T-cell (primary cell): ENCODE measurements around the gene MRPL19. TPM values are rescaled to one million over a fixed set of nuclear protein-coding genes. Genes with fewer than 3 reads are reported as not detected.
A peak's percentile ranks its signal among the peaks of the same experiment; 100 is the strongest.
"Not testable (repeated sequence)": the region's sequence is repeated elsewhere in the genome, so short reads cannot be mapped to it uniquely, and the experiment has no call there.

ENCODE experiments used
- ATAC-seq, 4 experiments: fragments of 200-7000 bp in 3 of 4; fragments of 150-1000 bp in 1 of 4; cut with Tn5 transposase; replicated peaks in 1 of 4; 1 replicate in 3 of 4; 2 replicates in 1 of 4; pipeline ENCODE4 v1.10.0; 2021; ENCODE audit warnings: moderate library complexity in 3 of 4, mild to moderate bottlenecking in 2 of 4, moderate number of reproducible peaks in 1 of 4
- CTCF ChIA-PET, 2 donors: fragments of 300-600 bp; sonication (Branson Sonifier 250); formaldehyde crosslinking; loops; one replicate each; lab custom pipeline; 2022; ENCODE audit warnings: antibody characterized with exemption in 2 of 2; lab: Charles Lee
- POLR2A ChIA-PET, 2 donors: fragments of 300-600 bp; sonication (Branson Sonifier 250); formaldehyde crosslinking; loops; one replicate each; lab custom pipeline; 2022; ENCODE audit warnings: antibody characterized with exemption in 2 of 2; lab: Charles Lee
- DNase-seq, 35 experiments: peaks; one replicate each; pipeline versions ENCODE4 v3.0.0 to v3.0.0-alpha.2; 2013 to 2023
- H3K27ac ChIP-seq: one replicate; pipeline ENCODE4 v1.5.1; 2013; ENCODE audit warnings: low read length
- H3K27me3 ChIP-seq, 2 experiments: replicated peaks in 1 of 2; 1 replicate in 1 of 2; 2 replicates in 1 of 2; pipeline versions ENCODE4 v1.6.1 to v1.7.0; 2013; ENCODE audit warnings: low read length in 1 of 2, mixed read lengths in 1 of 2; ENCODE audit not compliant: control insufficient read depth in 2 of 2, insufficient read depth in 2 of 2; ENCODE audit errors: extremely low read depth in 1 of 2
- H3K36me3 ChIP-seq, 2 donors: 1 replicate in 1 of 2; 2 replicates in 1 of 2; pipeline versions ENCODE4 v1.6.1 to v1.7.0; 2013; ENCODE audit warnings: low read length in 1 of 2; ENCODE audit not compliant: control insufficient read depth in 2 of 2, insufficient read depth in 1 of 2; ENCODE audit errors: extremely low read depth in 1 of 2
- H3K4me1 ChIP-seq, 2 experiments: 1 replicate in 1 of 2; 2 replicates in 1 of 2; pipeline versions ENCODE4 v1.6.1 to v1.7.0; 2013; ENCODE audit warnings: low read length in 2 of 2, mixed read lengths in 1 of 2; ENCODE audit not compliant: insufficient read depth in 2 of 2, control insufficient read depth in 1 of 2; ENCODE audit errors: extremely low read depth in 1 of 2
- H3K4me3 ChIP-seq, 2 donors: 1 replicate in 1 of 2; 2 replicates in 1 of 2; pipeline versions ENCODE4 v1.5.1 to v1.7.0; 2013; ENCODE audit warnings: mild to moderate bottlenecking in 2 of 2, low read length in 1 of 2, moderate library complexity in 1 of 2; ENCODE audit not compliant: control insufficient read depth in 1 of 2; ENCODE audit errors: extremely low read depth in 1 of 2
- H3K9me3 ChIP-seq: 2 replicates; pipeline ENCODE4 v1.7.0; 2013
- H3K27ac Mint-ChIP-seq, 2 donors: one replicate each; pipeline ENCODE4 v1.8.0; 2020 to 2021; ENCODE audit warnings: mild to moderate bottlenecking in 2 of 2, mixed read lengths in 2 of 2
- H3K27me3 Mint-ChIP-seq, 2 donors: one replicate each; pipeline ENCODE4 v1.8.0; 2021 to 2022; ENCODE audit warnings: mixed read lengths in 2 of 2
- H3K36me3 Mint-ChIP-seq: one replicate; pipeline ENCODE4 v1.8.0; 2021; ENCODE audit warnings: mixed read lengths
- H3K4me1 Mint-ChIP-seq, 3 donors: one replicate each; pipeline ENCODE4 v1.8.0; 2020 to 2022; ENCODE audit warnings: mixed read lengths in 3 of 3, mild to moderate bottlenecking in 1 of 3
- H3K4me3 Mint-ChIP-seq, 3 donors: one replicate each; pipeline ENCODE4 v1.8.0; 2020 to 2022; ENCODE audit warnings: mild to moderate bottlenecking in 3 of 3, mixed read lengths in 3 of 3, moderate library complexity in 3 of 3
- H3K9me3 Mint-ChIP-seq, 3 donors: one replicate each; pipeline ENCODE4 v1.8.0; 2020 to 2022; ENCODE audit warnings: mixed read lengths in 3 of 3
- WGBS: methylation state at CpG from one replicate; pipeline ENCODE4 v1.1.5; 2013; ENCODE audit warnings: missing lambda C conversion rate; ENCODE audit not compliant: insufficient coverage; 5-methylcytosine and 5-hydroxymethylcytosine counted together
- total RNA-seq, 35 experiments: library from RNA in 6 of 35; stranded (reverse) in 6 of 35; fragments of 120-200 nt in 1 of 35; gene quantifications; one replicate each; pipeline versions ENCODE4 v1.2.1 to v1.2.4 and lab custom pipeline; 2013 to 2026

The MRPL19 gene
- total RNA-seq, 5 donors from 2014 or later (not counting 1 experiment from before 2014, with no cell fraction given), result 16.6 to 31.5 (median 22.6) TPM

GRCh38 chr2:75667884-75668283 lies 21.3 kb downstream of the MRPL19 start:
- ATAC-seq (no peak), DNase-seq (no peak)
- Mint-ChIP-seq H3K27me3 (no peaks in the 10 kb centered on the region), H3K4me3 (no peak overlapping the region), H3K36me3 (peaks cover 40% of the 10 kb centered on the region), H3K27ac (no peak overlapping the region), H3K9me3 (no peaks in the 10 kb centered on the region), H3K4me1 (no peaks in the 10 kb centered on the region)
- Histone ChIP-seq H3K4me3 (no peak overlapping the region), H3K27ac (no peak overlapping the region), H3K27me3 (no peaks in the 10 kb centered on the region), H3K36me3 (peaks cover 16 to 40% of the 10 kb centered on the region in 2 donors), H3K4me1 (no peaks in the 10 kb centered on the region), H3K9me3 (no peaks in the 10 kb centered on the region)
- no CpG with 5 or more reads among the region's 2 CpGs for WGBS
- ChIA-PET POLR2A (no interaction called here), CTCF (interaction anchor here in 1 of 2 donors (1.0 to 1.1 kb wide), 3 partner anchors 9 to 20 kb away, joined by 3 to 4 read pairs (median 4); no protein-coding TSS in a partner anchor)

GRCh38 chr2:75675423-75675822 lies 28.8 kb downstream of the MRPL19 start:
- not testable (repeated sequence) for DNase-seq, H3K4me3 ChIP-seq, H3K9me3 ChIP-seq, ATAC-seq, H3K9me3 Mint-ChIP-seq, H3K4me1 ChIP-seq, H3K4me3 Mint-ChIP-seq, H3K27ac ChIP-seq, H3K27me3 ChIP-seq, H3K4me1 Mint-ChIP-seq, H3K27me3 Mint-ChIP-seq, H3K27ac Mint-ChIP-seq
- WGBS, result no CpG with 5 or more reads among the region's 4 CpGs
- ChIA-PET CTCF (interaction anchor here in 1 of 2 donors (2.5 kb wide), 1 partner anchor 34 kb away, joined by 13 read pairs; no protein-coding TSS in a partner anchor), POLR2A (interaction anchor here in 1 of 2 donors (0.6 kb wide), 1 partner anchor 26 kb away, joined by 4 read pairs; no protein-coding TSS in a partner anchor)
- H3K36me3 ChIP-seq, result peaks cover 0 to 16% of the 10 kb centered on the region in 2 donors
- H3K36me3 Mint-ChIP-seq, result peaks cover 20% of the 10 kb centered on the region

GRCh38 chr2:75675908-75676307 lies 29.3 kb downstream of the MRPL19 start:
- peaks cover 0 to 14% of the 10 kb centered on the region in 2 donors for H3K36me3 ChIP-seq
- ChIA-PET POLR2A (no interaction called here), CTCF (interaction anchor here in 1 of 2 donors (0.6 to 2.5 kb wide), 3 partner anchors 11 to 791 kb away, joined by 3 to 13 read pairs (median 4); no protein-coding TSS in a partner anchor)
- Mint-ChIP-seq H3K36me3 (peaks cover 16% of the 10 kb centered on the region), H3K27ac (no peak overlapping the region), H3K4me1 (peaks cover 7 to 13% (median 9%) of the 10 kb centered on the region in 3 donors), H3K27me3 (no peaks in the 10 kb centered on the region), H3K9me3 (no peaks in the 10 kb centered on the region), H3K4me3 (no peak overlapping the region)
- no peaks in the 10 kb centered on the region for H3K4me1 ChIP-seq
- no peak for ATAC-seq
- DNase-seq, result no peak
- WGBS, result no CpG with 5 or more reads among the region's 3 CpGs
- no peaks in the 10 kb centered on the region for H3K27me3 ChIP-seq
- H3K27ac ChIP-seq, result no peak overlapping the region
- no peak overlapping the region for H3K4me3 ChIP-seq
- H3K9me3 ChIP-seq, result no peaks in the 10 kb centered on the region

- POLR2A ChIA-PET, result no interaction called here
- H3K4me1 Mint-ChIP-seq, result peaks cover 7 to 14% (median 9%) of the 10 kb centered on the region in 3 donors
- CTCF ChIA-PET, result interaction anchor here (0.6 to 2.5 kb wide), 9 partner anchors 8 to 792 kb away, joined by 3 to 13 read pairs (median 4); partner anchors contain the start of genes GCFC2 (in 1 of the 2) and MRPL19 (in 1 of the 2)
- no peak overlapping the region for H3K27ac ChIP-seq
- ATAC-seq (no peak), DNase-seq (no peak)
- no peak overlapping the region for H3K27ac Mint-ChIP-seq
- peaks cover 0 to 13% of the 10 kb centered on the region in 2 donors for H3K36me3 ChIP-seq
- H3K4me3 Mint-ChIP-seq, result no peak overlapping the region
- H3K4me3 ChIP-seq, result no peak overlapping the region
- H3K27me3 ChIP-seq, result no peaks in the 10 kb centered on the region
- 100% methylated on average over 1 of the region's 3 CpGs for WGBS
- H3K4me1 ChIP-seq, result no peaks in the 10 kb centered on the region
- no peaks in the 10 kb centered on the region for H3K9me3 ChIP-seq
- H3K36me3 Mint-ChIP-seq, result peaks cover 11% of the 10 kb centered on the region
- H3K27me3 Mint-ChIP-seq, result no peaks in the 10 kb centered on the region
- no peaks in the 10 kb centered on the region for H3K9me3 Mint-ChIP-seq
These were observed 29.9 kb downstream of the MRPL19 start for GRCh38 chr2:75676464-75676863.

- H3K9me3 ChIP-seq, result no peaks in the 10 kb centered on the region
- H3K27ac Mint-ChIP-seq, result no peak overlapping the region
- peaks cover 17% of the 10 kb centered on the region for H3K36me3 Mint-ChIP-seq
- ChIA-PET POLR2A (no interaction called here), CTCF (interaction anchor here in 1 of 2 donors (0.9 to 1.3 kb wide), 4 partner anchors 10 to 41 kb away, joined by 3 to 4 read pairs (median 4); no protein-coding TSS in a partner anchor)
- no peak overlapping the region for H3K4me3 ChIP-seq
- H3K27me3 Mint-ChIP-seq, result no peaks in the 10 kb centered on the region
- DNase-seq (no peak), ATAC-seq (no peak)
- no peak overlapping the region for H3K27ac ChIP-seq
- H3K4me1 Mint-ChIP-seq, result peaks cover 13 to 14% (median 14%) of the 10 kb centered on the region in 3 donors
- peaks cover 0 to 15% of the 10 kb centered on the region in 2 donors for H3K36me3 ChIP-seq
- no peak overlapping the region for H3K4me3 Mint-ChIP-seq
- no CpG with 5 or more reads among the region's 1 CpG for WGBS
- H3K27me3 ChIP-seq, result no peaks in the 10 kb centered on the region
- no peaks in the 10 kb centered on the region for H3K4me1 ChIP-seq
- no peaks in the 10 kb centered on the region for H3K9me3 Mint-ChIP-seq
These were observed 33.0 kb downstream of the MRPL19 start for GRCh38 chr2:75679556-75679955.

GRCh38 chr2:75680402-75680801 lies 33.8 kb downstream of the MRPL19 start:
- H3K4me1 ChIP-seq, result no peaks in the 10 kb centered on the region
- H3K27me3 Mint-ChIP-seq, result no peaks in the 10 kb centered on the region
- H3K9me3 Mint-ChIP-seq, result no peaks in the 10 kb centered on the region
- no peak for DNase-seq
- no CpG with 5 or more reads among the region's 1 CpG for WGBS
- peaks cover 25% of the 10 kb centered on the region for H3K36me3 Mint-ChIP-seq
- H3K27me3 ChIP-seq, result no peaks in the 10 kb centered on the region
- no peaks in the 10 kb centered on the region for H3K9me3 ChIP-seq
- POLR2A ChIA-PET, result no interaction called here
- no peak overlapping the region for H3K27ac ChIP-seq
- H3K4me3 Mint-ChIP-seq, result no peak overlapping the region
- CTCF ChIA-PET, result interaction anchor here in 1 of 2 donors (0.9 to 1.4 kb wide), 3 partner anchors 9 to 40 kb away, joined by 4 read pairs; partner anchors contain the start of gene GCFC2
- H3K4me3 ChIP-seq, result no peak overlapping the region
- H3K27ac Mint-ChIP-seq, result peak overlapping the region; percentile 22 to 25
- H3K4me1 Mint-ChIP-seq, result peaks cover 13 to 20% (median 14%) of the 10 kb centered on the region in 3 donors
- ATAC-seq, result no peak
- peaks cover 0 to 17% of the 10 kb centered on the region in 2 donors for H3K36me3 ChIP-seq
